Loucy (cell line): ENCODE results near the gene A2M.

ENCODE experiments used
- EZH2phosphoT487 ChIP-seq: fragments of 200-600 bp; IDR thresholded peaks from 2 replicates; pipeline ENCODE4 v1.6.1; 2018; ENCODE audit warnings: antibody characterized with exemption, mild to moderate bottlenecking, moderate library complexity, borderline replicate concordance
- TF ChIP-seq, protein P1 (sequence below): fragments of 200-600 bp; sonication (generic); conservative IDR thresholded peaks from 2 replicates; pipeline ENCODE4 v1.5.1; 2014; ENCODE audit warnings: mild to moderate bottlenecking, antibody characterized with exemption, low read length

- TF ChIP-seq, protein P1, sequence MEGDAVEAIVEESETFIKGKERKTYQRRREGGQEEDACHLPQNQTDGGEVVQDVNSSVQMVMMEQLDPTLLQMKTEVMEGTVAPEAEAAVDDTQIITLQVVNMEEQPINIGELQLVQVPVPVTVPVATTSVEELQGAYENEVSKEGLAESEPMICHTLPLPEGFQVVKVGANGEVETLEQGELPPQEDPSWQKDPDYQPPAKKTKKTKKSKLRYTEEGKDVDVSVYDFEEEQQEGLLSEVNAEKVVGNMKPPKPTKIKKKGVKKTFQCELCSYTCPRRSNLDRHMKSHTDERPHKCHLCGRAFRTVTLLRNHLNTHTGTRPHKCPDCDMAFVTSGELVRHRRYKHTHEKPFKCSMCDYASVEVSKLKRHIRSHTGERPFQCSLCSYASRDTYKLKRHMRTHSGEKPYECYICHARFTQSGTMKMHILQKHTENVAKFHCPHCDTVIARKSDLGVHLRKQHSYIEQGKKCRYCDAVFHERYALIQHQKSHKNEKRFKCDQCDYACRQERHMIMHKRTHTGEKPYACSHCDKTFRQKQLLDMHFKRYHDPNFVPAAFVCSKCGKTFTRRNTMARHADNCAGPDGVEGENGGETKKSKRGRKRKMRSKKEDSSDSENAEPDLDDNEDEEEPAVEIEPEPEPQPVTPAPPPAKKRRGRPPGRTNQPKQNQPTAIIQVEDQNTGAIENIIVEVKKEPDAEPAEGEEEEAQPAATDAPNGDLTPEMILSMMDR: no peak
- TF ChIP-seq EZH2phosphoT487: no peak
Observed at GRCh38 chr12:9036227-9036626, 79.5 kb downstream of the A2M start.
